ENCODE data around the gene ZNF507. TPM values are rescaled to one million over a fixed set of nuclear protein-coding genes. Genes with fewer than 3 reads are reported as not detected.

The ZNF507 gene
- total RNA-seq, 2 donors from 2014 or later = 19.0 to 37.5 TPM

DNA sequence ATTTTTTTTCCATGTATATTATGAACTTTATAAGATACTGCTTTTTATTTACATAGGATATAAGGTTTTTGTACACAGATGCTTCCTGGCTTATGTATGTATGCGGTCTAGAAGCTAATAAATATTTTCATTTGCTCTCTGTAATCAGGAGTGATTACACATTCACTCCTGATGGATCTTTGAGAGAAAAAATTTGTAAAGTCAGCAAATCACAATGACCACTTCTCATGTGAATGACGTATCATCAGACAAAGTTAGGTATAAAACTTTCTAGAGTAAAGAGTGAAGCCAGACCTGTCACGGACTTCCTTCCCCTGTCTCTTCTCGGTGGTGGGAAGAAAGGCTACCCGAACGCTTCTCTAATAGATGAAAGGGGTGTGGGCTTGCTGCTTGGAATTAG is 91.3 kb downstream of the ZNF507 start:
- 84% methylated on average over 6 of the region's 6 CpGs for WGBS
- intact Hi-C loops (cut with DNase I) = no loop called here
- Histone ChIP-seq H3K27ac (no peak overlapping the region), H3K36me3 (no peaks in the 10 kb centered on the region), H3K9me3 (no peaks in the 10 kb centered on the region), H3K27me3 (replicated peaks; ENCODE audit: insufficient read depth) (no peaks in the 10 kb centered on the region), H3K4me1 (replicated peaks) (no peaks in the 10 kb centered on the region), H3K4me3 (no peak overlapping the region)
- no peak for DNase-seq (ENCODE audit: low spot score)
- no peak for TF ChIP-seq POLR2AphosphoS5 (IDR thresholded peaks at IDR 0.05)
- no peak for TF ChIP-seq POLR2A (IDR thresholded peaks at IDR 0.05)
- TF ChIP-seq, protein P1, sequence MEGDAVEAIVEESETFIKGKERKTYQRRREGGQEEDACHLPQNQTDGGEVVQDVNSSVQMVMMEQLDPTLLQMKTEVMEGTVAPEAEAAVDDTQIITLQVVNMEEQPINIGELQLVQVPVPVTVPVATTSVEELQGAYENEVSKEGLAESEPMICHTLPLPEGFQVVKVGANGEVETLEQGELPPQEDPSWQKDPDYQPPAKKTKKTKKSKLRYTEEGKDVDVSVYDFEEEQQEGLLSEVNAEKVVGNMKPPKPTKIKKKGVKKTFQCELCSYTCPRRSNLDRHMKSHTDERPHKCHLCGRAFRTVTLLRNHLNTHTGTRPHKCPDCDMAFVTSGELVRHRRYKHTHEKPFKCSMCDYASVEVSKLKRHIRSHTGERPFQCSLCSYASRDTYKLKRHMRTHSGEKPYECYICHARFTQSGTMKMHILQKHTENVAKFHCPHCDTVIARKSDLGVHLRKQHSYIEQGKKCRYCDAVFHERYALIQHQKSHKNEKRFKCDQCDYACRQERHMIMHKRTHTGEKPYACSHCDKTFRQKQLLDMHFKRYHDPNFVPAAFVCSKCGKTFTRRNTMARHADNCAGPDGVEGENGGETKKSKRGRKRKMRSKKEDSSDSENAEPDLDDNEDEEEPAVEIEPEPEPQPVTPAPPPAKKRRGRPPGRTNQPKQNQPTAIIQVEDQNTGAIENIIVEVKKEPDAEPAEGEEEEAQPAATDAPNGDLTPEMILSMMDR (IDR thresholded peaks at IDR 0.05) = no peak

DNA sequence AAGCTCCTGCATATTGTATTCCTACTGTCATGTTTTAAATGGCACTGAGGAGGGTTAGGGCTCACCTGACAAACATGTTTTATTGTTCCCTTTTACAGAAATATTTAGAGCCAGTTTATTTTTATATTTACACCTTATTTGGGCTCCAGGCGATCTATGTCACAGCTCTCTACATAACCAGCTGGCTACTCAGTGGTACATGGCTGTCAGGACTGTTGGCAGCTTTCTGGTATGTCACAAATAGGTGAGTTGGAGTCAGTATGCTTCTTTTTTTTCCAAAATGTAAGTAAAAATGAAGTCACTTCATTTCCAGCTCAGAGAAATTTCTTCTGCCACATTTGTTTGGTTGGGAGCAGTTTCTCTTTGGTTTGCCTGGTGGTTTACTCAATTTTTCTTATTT is 91.7 kb downstream of the ZNF507 start:
- 89% methylated on average over 1 of the region's 1 CpG for WGBS
- DNase-seq (ENCODE audit: low spot score) = no peak
- Histone ChIP-seq H3K4me1 (replicated peaks) (no peaks in the 10 kb centered on the region), H3K36me3 (no peaks in the 10 kb centered on the region), H3K27ac (no peak overlapping the region), H3K9me3 (no peaks in the 10 kb centered on the region), H3K4me3 (no peak overlapping the region), H3K27me3 (replicated peaks; ENCODE audit: insufficient read depth) (no peaks in the 10 kb centered on the region)
- no peak for TF ChIP-seq POLR2A (IDR thresholded peaks at IDR 0.05)
- no peak for TF ChIP-seq POLR2AphosphoS5 (IDR thresholded peaks at IDR 0.05)
- intact Hi-C loops (cut with DNase I) = no loop called here

Other genes with a start within 250 kb of the ZNF507 start
- gene DPY19L3, start 60.2 kb downstream of the ZNF507 start, total RNA-seq = 10 to 100 TPM; 53.0 to 66.5 TPM
- 100 to 1,000 TPM in 1 of 2 donors, 10 to 100 TPM in 1; 92.8 to 106 TPM for gene PDCD5, start 235.6 kb downstream of the ZNF507 start, total RNA-seq